Sigmoid colon (tissue), 3 donors: ENCODE data around the gene MRAS.

Experiments used
- POLR2A ChIP-seq, 2 donors: fragments of 450-650 bp; IDR thresholded peaks; one replicate each; pipeline ENCODE4 v1.6.1; 2016; ENCODE audit warnings: antibody characterized with exemption in 2 of 2, mild to moderate bottlenecking in 2 of 2, moderate library complexity in 2 of 2
- TF ChIP-seq, protein P1 (sequence below), 4 experiments: fragments of 450-650 bp in 3 of 4; fragments of 200-600 bp in 1 of 4; IDR thresholded peaks; one replicate each; pipeline ENCODE4 v1.5.1; 2016 to 2019; ENCODE audit warnings: antibody characterized with exemption in 4 of 4, mild to moderate bottlenecking in 3 of 4, moderate library complexity in 2 of 4

DNA sequence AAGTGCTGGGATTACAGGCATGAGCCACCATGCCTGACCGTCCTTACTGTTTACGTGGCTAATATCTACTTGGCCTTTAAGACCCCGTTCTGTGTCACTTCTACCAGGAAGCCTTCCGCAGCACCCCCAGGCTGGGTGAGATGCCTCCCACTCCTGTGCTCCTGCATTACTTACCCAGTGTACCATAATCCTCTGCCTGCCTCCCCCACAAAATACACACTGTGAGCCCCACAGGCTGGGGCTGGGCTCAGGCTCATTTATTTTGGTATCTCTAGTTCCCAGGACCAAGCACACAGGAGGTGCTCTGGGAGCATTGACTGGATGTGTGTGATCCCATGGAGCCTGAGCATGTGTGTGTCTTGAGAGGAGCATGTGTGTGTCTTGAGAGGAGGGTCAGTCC, 14.9 kb downstream of the MRAS start:
- TF ChIP-seq, protein P1, sequence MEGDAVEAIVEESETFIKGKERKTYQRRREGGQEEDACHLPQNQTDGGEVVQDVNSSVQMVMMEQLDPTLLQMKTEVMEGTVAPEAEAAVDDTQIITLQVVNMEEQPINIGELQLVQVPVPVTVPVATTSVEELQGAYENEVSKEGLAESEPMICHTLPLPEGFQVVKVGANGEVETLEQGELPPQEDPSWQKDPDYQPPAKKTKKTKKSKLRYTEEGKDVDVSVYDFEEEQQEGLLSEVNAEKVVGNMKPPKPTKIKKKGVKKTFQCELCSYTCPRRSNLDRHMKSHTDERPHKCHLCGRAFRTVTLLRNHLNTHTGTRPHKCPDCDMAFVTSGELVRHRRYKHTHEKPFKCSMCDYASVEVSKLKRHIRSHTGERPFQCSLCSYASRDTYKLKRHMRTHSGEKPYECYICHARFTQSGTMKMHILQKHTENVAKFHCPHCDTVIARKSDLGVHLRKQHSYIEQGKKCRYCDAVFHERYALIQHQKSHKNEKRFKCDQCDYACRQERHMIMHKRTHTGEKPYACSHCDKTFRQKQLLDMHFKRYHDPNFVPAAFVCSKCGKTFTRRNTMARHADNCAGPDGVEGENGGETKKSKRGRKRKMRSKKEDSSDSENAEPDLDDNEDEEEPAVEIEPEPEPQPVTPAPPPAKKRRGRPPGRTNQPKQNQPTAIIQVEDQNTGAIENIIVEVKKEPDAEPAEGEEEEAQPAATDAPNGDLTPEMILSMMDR (IDR thresholded peaks at IDR 0.05) = no peak
- no peak for TF ChIP-seq POLR2A (IDR thresholded peaks at IDR 0.05)
